ENCODE results near the gene WLS.

WLS gene

DNA sequence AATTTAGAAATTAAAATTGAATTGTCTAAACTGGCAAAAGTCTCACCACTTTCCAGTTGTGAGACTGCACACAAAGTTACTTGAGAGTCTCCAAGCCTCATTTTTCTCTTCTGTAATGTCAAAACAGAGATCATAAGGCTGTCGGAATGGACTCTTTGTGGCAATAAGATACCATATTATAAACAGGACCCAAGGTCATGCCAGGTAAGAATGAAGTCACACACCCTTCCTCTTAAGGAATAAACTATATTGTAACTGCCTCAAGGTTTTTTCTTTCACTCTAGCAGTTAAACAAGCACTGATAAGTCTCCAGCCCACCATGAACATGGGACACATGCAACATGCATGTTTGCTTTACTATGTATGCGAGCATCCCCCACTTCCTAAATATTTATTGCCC, 131.8 kb downstream of the WLS start:
- Mint-ChIP-seq H3K36me3 (no peaks in the 10 kb centered on the region), H3K4me1 (ENCODE audit: low read depth) (no peaks in the 10 kb centered on the region), H3K9me3 (ENCODE audit: low read depth) (no peaks in the 10 kb centered on the region), H3K4me3 (no peak overlapping the region), H3K27ac (no peak overlapping the region), H3K27me3 (peaks cover 7% of the 10 kb centered on the region)

DNA sequence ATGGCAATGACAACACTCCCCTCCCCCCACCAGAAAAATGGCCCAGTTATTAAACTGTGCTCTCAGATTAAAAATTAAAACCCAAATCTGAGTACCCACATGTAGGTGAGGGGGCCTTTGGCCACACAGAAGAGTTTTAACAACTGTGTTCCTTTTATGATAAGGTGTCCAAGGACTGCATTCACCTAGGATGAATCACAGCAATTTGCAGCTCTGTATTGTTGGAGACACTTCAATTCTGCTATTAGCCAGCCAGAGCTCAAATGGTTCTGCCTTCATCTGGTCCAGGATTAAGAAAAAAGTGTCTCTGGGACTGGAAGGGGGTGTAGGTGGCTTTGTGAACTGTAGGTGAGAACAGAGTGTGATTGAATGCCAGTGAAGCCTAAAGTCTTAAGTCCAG, 138.6 kb downstream of the WLS start:
- Mint-ChIP-seq H3K27ac (no peak overlapping the region), H3K36me3 (no peaks in the 10 kb centered on the region), H3K9me3 (ENCODE audit: low read depth) (no peaks in the 10 kb centered on the region)

DNA sequence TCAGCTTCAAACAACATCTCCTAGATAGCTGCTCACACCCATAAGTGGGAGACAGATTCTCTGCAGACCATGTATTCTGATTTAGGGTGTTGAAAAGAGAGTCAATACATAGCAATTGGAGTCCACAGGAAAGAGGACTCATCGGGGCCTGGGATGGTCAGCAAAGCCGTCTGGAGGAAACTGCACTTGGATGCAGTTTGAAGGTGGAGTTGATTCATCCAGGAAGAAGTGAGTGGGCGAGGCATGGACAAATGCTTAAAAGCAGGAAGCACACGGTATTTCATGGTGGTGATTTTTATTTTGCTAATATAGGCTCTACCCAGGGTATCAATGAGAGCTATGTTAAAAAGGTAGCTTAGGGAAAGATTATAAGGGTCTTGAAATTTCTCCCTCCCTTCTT, 145.1 kb downstream of the WLS start:
- peaks cover 3% of the 10 kb centered on the region for H3K27me3 Mint-ChIP-seq
- no peaks in the 10 kb centered on the region for H3K4me1 Mint-ChIP-seq (ENCODE audit: low read depth)
- no peaks in the 10 kb centered on the region for H3K36me3 Mint-ChIP-seq
- no peaks in the 10 kb centered on the region for H3K9me3 Mint-ChIP-seq (ENCODE audit: low read depth)
- no peak overlapping the region for H3K27ac Mint-ChIP-seq
- no peak overlapping the region for H3K4me3 Mint-ChIP-seq

More for the DNA sequence above, 138.6 kb downstream of the WLS start:
- peaks cover 5% of the 10 kb centered on the region for H3K27me3 Mint-ChIP-seq
- H3K4me3 Mint-ChIP-seq: no peak overlapping the region
- no peaks in the 10 kb centered on the region for H3K4me1 Mint-ChIP-seq (ENCODE audit: low read depth)

DNA sequence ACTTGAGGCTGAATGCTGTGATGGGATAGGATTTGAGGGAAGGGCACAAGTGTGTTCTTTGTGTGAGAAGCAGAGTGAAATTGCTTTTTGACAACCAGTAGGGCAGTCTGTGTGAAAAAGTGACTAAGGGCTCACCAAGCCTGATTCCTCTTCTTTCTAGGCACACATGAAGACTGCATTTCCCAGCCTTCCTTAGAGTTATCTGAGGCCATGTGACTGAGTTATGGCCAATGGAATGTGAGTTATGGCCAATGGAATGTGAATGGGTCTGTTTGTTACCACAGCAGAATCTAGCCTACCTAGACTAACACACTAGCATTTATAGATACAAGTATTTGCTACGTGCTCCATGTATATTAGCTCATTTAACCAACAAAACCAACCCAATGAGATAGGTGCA, 146.6 kb downstream of the WLS start:
- Mint-ChIP-seq H3K9me3 (ENCODE audit: low read depth) (no peaks in the 10 kb centered on the region), H3K4me3 (no peak overlapping the region), H3K27ac (no peak overlapping the region), H3K4me1 (ENCODE audit: low read depth) (no peaks in the 10 kb centered on the region), H3K36me3 (no peaks in the 10 kb centered on the region), H3K27me3 (peaks cover 3% of the 10 kb centered on the region)

DNA sequence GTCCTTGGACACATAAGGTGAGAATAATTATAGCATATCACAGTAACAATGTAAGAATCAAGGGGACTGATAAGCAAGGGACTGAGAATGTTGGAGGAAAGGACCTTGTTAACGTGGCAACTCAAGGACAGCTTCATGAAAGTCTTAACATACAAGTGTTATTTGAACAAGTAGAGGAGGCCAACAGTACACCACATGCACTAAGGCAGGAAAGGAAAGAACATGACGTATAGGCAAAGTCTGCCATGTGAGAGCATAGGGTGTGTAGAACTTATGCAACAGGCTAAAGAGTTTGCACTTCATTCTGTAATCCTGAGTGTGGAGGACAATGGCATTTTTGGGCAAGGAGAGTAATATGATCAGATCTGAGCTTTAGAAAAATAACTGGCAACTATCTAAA, 148.6 kb downstream of the WLS start:
- no peak overlapping the region for H3K4me3 Mint-ChIP-seq
- H3K4me1 Mint-ChIP-seq (ENCODE audit: low read depth): no peaks in the 10 kb centered on the region
- H3K27ac Mint-ChIP-seq: no peak overlapping the region
- no peaks in the 10 kb centered on the region for H3K36me3 Mint-ChIP-seq
- peaks cover 8% of the 10 kb centered on the region for H3K27me3 Mint-ChIP-seq
- H3K9me3 Mint-ChIP-seq (ENCODE audit: low read depth): no peaks in the 10 kb centered on the region

DNA sequence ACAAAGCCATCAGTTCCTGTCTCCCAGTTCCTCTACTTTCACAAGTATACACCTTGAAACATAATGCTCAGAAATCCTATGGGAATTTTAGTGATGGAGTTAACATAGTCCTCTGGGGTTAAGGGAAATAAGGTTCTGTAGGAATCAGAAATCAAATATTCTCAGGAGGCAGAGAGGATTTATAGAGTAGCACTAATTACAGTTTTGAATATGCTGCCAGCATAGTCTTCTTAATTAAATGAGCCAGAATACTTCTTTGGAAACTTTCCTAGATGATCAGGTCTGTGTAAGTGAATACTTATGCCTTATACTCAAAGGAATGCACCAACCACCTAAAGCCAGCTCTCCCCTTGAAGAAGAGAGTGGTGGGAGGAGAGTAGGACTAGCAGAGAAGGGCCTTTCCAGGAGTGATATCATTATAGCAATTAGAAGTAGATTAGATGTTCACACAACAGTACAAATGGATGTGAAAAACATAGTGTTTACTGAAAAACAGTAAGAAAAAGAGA, 150.5 kb downstream of the WLS start:
- Mint-ChIP-seq H3K4me1 (ENCODE audit: low read depth) (no peaks in the 10 kb centered on the region), H3K4me3 (no peak overlapping the region), H3K36me3 (no peaks in the 10 kb centered on the region), H3K9me3 (ENCODE audit: low read depth) (no peaks in the 10 kb centered on the region), H3K27ac (no peak overlapping the region), H3K27me3 (peaks cover 8% of the 10 kb centered on the region)

DNA sequence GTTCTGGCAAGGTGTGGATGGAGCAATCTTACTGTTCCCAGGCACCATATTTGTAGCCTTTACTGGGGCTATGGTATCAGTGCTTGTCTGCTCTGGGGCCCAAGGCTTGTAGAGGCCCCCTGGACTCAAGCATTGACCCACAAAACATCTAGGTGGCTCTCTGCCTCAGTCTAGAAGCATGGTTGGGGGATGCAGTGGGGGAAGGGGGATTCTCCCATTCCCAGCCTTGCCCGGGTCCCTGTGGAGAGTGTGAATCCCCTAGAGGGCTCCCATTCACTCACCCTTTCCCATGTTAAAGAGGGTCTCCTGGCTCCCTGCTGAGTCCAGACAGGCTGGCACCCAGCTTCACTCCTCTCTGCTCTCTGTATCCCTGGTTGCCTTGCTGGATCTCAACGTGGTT, 153.7 kb downstream of the WLS start:
- H3K27ac Mint-ChIP-seq: no peak overlapping the region
- H3K27me3 Mint-ChIP-seq: peaks cover 9% of the 10 kb centered on the region
- H3K36me3 Mint-ChIP-seq: no peaks in the 10 kb centered on the region
- H3K4me1 Mint-ChIP-seq (ENCODE audit: low read depth): no peaks in the 10 kb centered on the region
- H3K9me3 Mint-ChIP-seq (ENCODE audit: low read depth): no peaks in the 10 kb centered on the region
- no peak overlapping the region for H3K4me3 Mint-ChIP-seq

Measured in activated naive CD8-positive, alpha-beta T cell (primary cell).